A549 (cell line): ENCODE data around the gene DUSP1. TPM values are rescaled to one million over a fixed set of nuclear protein-coding genes. Genes with fewer than 3 reads are reported as not detected.

ENCODE experiments used
- ATAC-seq, 2 experiments: fragments of 200-7000 bp in 1 of 2; fragments of >200 bp in 1 of 2; cut with Nextera tagmentation in 1 of 2; cut with Tn5 transposase in 1 of 2; 3 replicates each; pipeline versions ENCODE4 v1.8.0 to v1.9.1; 2018 to 2020; ENCODE audit warnings: mild to moderate bottlenecking in 1 of 2, moderate library complexity in 1 of 2
- CTCF ChIA-PET: fragments of 300-600 bp; sonication (Branson Sonifier 250); formaldehyde crosslinking; extraction: SDS; loops from one replicate; lab custom pipeline; 2021; ENCODE audit warnings: antibody characterized with exemption, inconsistent platforms; lab: Yijun Ruan, JAX
- POLR2A ChIA-PET: fragments of 350-600 bp; formaldehyde crosslinking; extraction: SDS; loops from one replicate; lab custom pipeline; 2021; ENCODE audit warnings: antibody characterized with exemption, inconsistent platforms; lab: Yijun Ruan, JAX
- DNase-seq, 2 experiments: peaks; one replicate each; pipeline versions ENCODE4 v3.0.0 to v3.0.0-alpha.2; 2011 to 2016; ENCODE audit warnings: low read depth in 1 of 2, low spot score in 1 of 2
- FAIRE-seq: peaks from 2 replicates; lab custom pipeline; 2011; peaks lifted over from hg19 to GRCh38; lab: Jason Lieb, UNC
- H3K27ac ChIP-seq, 2 experiments: fragments of >200 bp; sonication (Bioruptor Twin); formaldehyde crosslinking; 3 replicates each; pipeline ENCODE4 v1.5.1; 2016 to 2017
- H3K4me1 ChIP-seq: fragments of >200 bp; sonication (Bioruptor Twin); formaldehyde crosslinking; 3 replicates; pipeline ENCODE4 v1.6.1; 2016
- H3K4me2 ChIP-seq: fragments of >200 bp; sonication (Bioruptor Twin); formaldehyde crosslinking; 3 replicates; pipeline ENCODE4 v1.6.1; 2016
- H3K4me3 ChIP-seq: fragments of >200 bp; sonication (Bioruptor Twin); formaldehyde crosslinking; 3 replicates; pipeline ENCODE4 v1.5.1; 2016
- H3K9me3 ChIP-seq: fragments of >200 bp; sonication (Bioruptor Twin); formaldehyde crosslinking; 3 replicates; pipeline ENCODE4 v1.6.1; 2016
- ATOH8 ChIP-seq: fragments of 250-450 bp; sonication (Bioruptor Pico); IDR thresholded peaks from 2 replicates; pipeline ENCODE4 v1.5.0; 2020; ENCODE audit warnings: low read depth, mild to moderate bottlenecking, moderate library complexity
- BHLHE40 ChIP-seq: IDR thresholded peaks from 2 replicates; pipeline ENCODE4 v1.6.1; 2012; ENCODE audit warnings: low read depth, low read length, inconsistent platforms
- CBX2 ChIP-seq: fragments of 200-600 bp; sonication (generic); IDR thresholded peaks from 2 replicates; pipeline ENCODE4 v1.6.1; 2016; ENCODE audit warnings: low read depth, mild to moderate bottlenecking, borderline replicate concordance
- CHD4 ChIP-seq: fragments of 200-600 bp; sonication (generic); IDR thresholded peaks from 2 replicates; pipeline ENCODE4 v1.6.1; 2016; ENCODE audit warnings: antibody characterized with exemption, mild to moderate bottlenecking, borderline replicate concordance
- CTCF ChIP-seq: fragments of >200 bp; sonication (Bioruptor Twin); formaldehyde crosslinking; IDR thresholded peaks from 3 replicates; pipeline ENCODE4 v1.5.1; 2016
- EHF ChIP-seq: fragments of 250-450 bp; sonication (Bioruptor Pico); IDR thresholded peaks from 2 replicates; pipeline ENCODE4 v1.5.0; 2020; ENCODE audit warnings: mild to moderate bottlenecking
- ELK1 ChIP-seq: fragments of 150-350 bp; IDR thresholded peaks from 2 replicates; pipeline ENCODE4 v1.6.1; 2014; ENCODE audit warnings: low read depth, mild to moderate bottlenecking, low read length
- ESRRA ChIP-seq: fragments of 150-350 bp; IDR thresholded peaks from 2 replicates; pipeline ENCODE4 v1.6.1; 2014; ENCODE audit warnings: mild to moderate bottlenecking, low read length, borderline replicate concordance
- FOXS1 ChIP-seq: fragments of 250-450 bp; sonication (Bioruptor Pico); IDR thresholded peaks from 2 replicates; pipeline ENCODE4 v1.5.0; 2020; ENCODE audit warnings: mild to moderate bottlenecking, moderate library complexity
- GATA3 ChIP-seq: IDR thresholded peaks from 2 replicates; pipeline ENCODE4 v1.6.1; 2012; ENCODE audit warnings: borderline replicate concordance
- HES2 ChIP-seq: fragments of >200 bp; sonication (Bioruptor Twin); formaldehyde crosslinking; IDR thresholded peaks from 2 replicates; pipeline ENCODE4 v1.6.1; 2016
- HEYL ChIP-seq: fragments of 250-450 bp; sonication (Bioruptor Pico); IDR thresholded peaks from 2 replicates; pipeline ENCODE4 v1.8.0; 2021; ENCODE audit warnings: mild to moderate bottlenecking, moderate library complexity
- HOXB13 ChIP-seq: fragments of 250-450 bp; sonication (Bioruptor Pico); IDR thresholded peaks from 2 replicates; pipeline ENCODE4 v1.5.0; 2020; ENCODE audit warnings: low read depth, mild to moderate bottlenecking, moderate library complexity
- HOXB5 ChIP-seq: fragments of 250-450 bp; sonication (Bioruptor Pico); IDR thresholded peaks from 2 replicates; pipeline ENCODE4 v1.5.0; 2020; ENCODE audit warnings: mild to moderate bottlenecking, moderate library complexity
- JUN ChIP-seq, 2 experiments: fragments of >200 bp; sonication (Bioruptor Twin); formaldehyde crosslinking; IDR thresholded peaks; 2 replicates in 1 of 2; 3 replicates in 1 of 2; pipeline ENCODE4 v1.6.1; 2016 to 2017
- MAFK ChIP-seq: fragments of 450-650 bp; IDR thresholded peaks from 2 replicates; pipeline ENCODE4 v1.6.1; 2014; ENCODE audit not compliant: partially characterized antibody
- MAZ ChIP-seq: fragments of 150-350 bp; IDR thresholded peaks from 2 replicates; pipeline ENCODE4 v1.6.1; 2014; ENCODE audit warnings: antibody characterized with exemption, low read depth, low read length, borderline replicate concordance
- NPAS2 ChIP-seq: fragments of 250-450 bp; sonication (Bioruptor Pico); IDR thresholded peaks from 2 replicates; pipeline ENCODE4 v1.8.0; 2022; ENCODE audit warnings: mild to moderate bottlenecking, moderate library complexity, borderline replicate concordance
- NR3C1 ChIP-seq: fragments of >200 bp; sonication (Bioruptor Twin); formaldehyde crosslinking; IDR thresholded peaks from 3 replicates; pipeline ENCODE4 v1.6.1; 2017
- RARB ChIP-seq: fragments of 250-450 bp; sonication (Bioruptor Pico); IDR thresholded peaks from 2 replicates; pipeline ENCODE4 v1.8.0; 2021; ENCODE audit warnings: mild to moderate bottlenecking, moderate library complexity
- REST ChIP-seq: fragments of 200-600 bp; sonication (generic); IDR thresholded peaks from 2 replicates; pipeline ENCODE4 v1.6.1; 2016; ENCODE audit warnings: antibody characterized with exemption, mild to moderate bottlenecking, moderate library complexity
- RNF2 ChIP-seq: fragments of 200-600 bp; sonication (generic); IDR thresholded peaks from 2 replicates; pipeline ENCODE4 v1.6.1; 2016; ENCODE audit warnings: low read depth, mild to moderate bottlenecking, antibody characterized with exemption, moderate library complexity, borderline replicate concordance
- SMC3 ChIP-seq: fragments of >200 bp; sonication (Bioruptor Twin); formaldehyde crosslinking; IDR thresholded peaks from 3 replicates; pipeline ENCODE4 v1.6.1; 2018; ENCODE audit warnings: inconsistent platforms
- SREBF2 ChIP-seq: fragments of 450-650 bp; IDR thresholded peaks from 2 replicates; pipeline ENCODE4 v1.6.1; 2014; ENCODE audit warnings: mild to moderate bottlenecking, moderate library complexity
- ZFP36 ChIP-seq: fragments of 450-650 bp; IDR thresholded peaks from 2 replicates; pipeline ENCODE4 v1.6.1; 2014; ENCODE audit warnings: borderline replicate concordance; ENCODE audit not compliant: partially characterized antibody
- ZNF302 ChIP-seq: fragments of 250-450 bp; sonication (Bioruptor Pico); IDR thresholded peaks from 2 replicates; pipeline ENCODE4 v1.9.0; 2021; ENCODE audit warnings: inconsistent platforms, mild to moderate bottlenecking, moderate library complexity
- ZSCAN20 ChIP-seq: fragments of 250-450 bp; sonication (Bioruptor Pico); IDR thresholded peaks from 2 replicates; pipeline ENCODE4 v1.8.0; 2022; ENCODE audit warnings: mild to moderate bottlenecking, moderate library complexity
- WGBS: methylation state at CpG from one replicate; pipeline ENCODE4 v1.1.6; 2017; ENCODE audit errors: missing lambda C conversion rate; 5-methylcytosine and 5-hydroxymethylcytosine counted together
- polyA plus RNA-seq, 4 experiments: library from polyadenylated mRNA; depleted of rRNA in 3 of 4; stranded (reverse); fragments of >200 nt; fragmentation: RNase III in 1 of 4; extraction: RNeasy Plus Mini Kit Qiagen cat#74134 plus additional on column Dnase treatment in 1 of 4; gene quantifications; 2 replicates in 3 of 4; 3 replicates in 1 of 4; pipeline ENCODE4 v1.2.3, GENCODE V29; 2011 to 2017

Gene DUSP1
- polyA plus RNA-seq, 2 of the 4 experiments (the other 2 are of a cell fraction): 207 to 594 TPM

- TF ChIP-seq HOXB13 (CRISPR knock-in tag): peak; percentile 59; the same call in 1 of the 2 replicates
- no peak for TF ChIP-seq BHLHE40
- peak; percentile 24; the same call in 1 of the 2 replicates for TF ChIP-seq EHF (CRISPR knock-in tag)
- no peak for TF ChIP-seq ZNF302 (CRISPR knock-in tag)
- TF ChIP-seq RNF2: no peak
- TF ChIP-seq MAFK: no peak
- TF ChIP-seq NR3C1: no peak
- peak; percentile 46; the same call in 1 of the 2 replicates for TF ChIP-seq ATOH8 (CRISPR knock-in tag)
- peak; percentile 80 for TF ChIP-seq HOXB5 (CRISPR knock-in tag)
- no peak for TF ChIP-seq CHD4
- no peak for TF ChIP-seq RARB (CRISPR knock-in tag)
- TF ChIP-seq GATA3: no peak
- no peak for TF ChIP-seq ESRRA
These were observed 2.8 kb upstream of the DUSP1 start (continued) for GRCh38 chr5:172773481-172774469.

GRCh38 chr5:172772112-172772906, 1.3 kb upstream of the DUSP1 start:
- Histone ChIP-seq H3K4me2 (peak overlapping the region; percentile 97), H3K27ac (peak overlapping the region; percentile 97 to 100), H3K4me3 (peak overlapping the region; percentile 41), H3K9me3 (no peaks in the 10 kb centered on the region), H3K4me1 (peaks cover 52% of the 10 kb centered on the region)
- ATAC-seq (peak; percentile 39 to 42), FAIRE-seq (no peak), DNase-seq (peak; percentile 80 to 97)
- CTCF ChIA-PET: interaction anchor here (0.7 to 8.7 kb wide), 36 partner anchors 8 to 208 kb away, joined by 3 to 131 read pairs (median 4); no protein-coding TSS in a partner anchor
- 1% methylated on average over 34 of the region's 50 CpGs for WGBS
- POLR2A ChIA-PET: interaction anchor here (0.5 to 5.0 kb wide), 24 partner anchors 12 to 243 kb away, joined by 3 to 87 read pairs (median 12); no protein-coding TSS in a partner anchor
- no peak for TF ChIP-seq NPAS2 (CRISPR knock-in tag)
- TF ChIP-seq BHLHE40: 0 out of 2 replicates have a peak, but pooled peaks have one; percentile 28
- peak; percentile 48; the same call in 1 of the 2 replicates for TF ChIP-seq HES2
- TF ChIP-seq ELK1: no peak
- no peak for TF ChIP-seq SREBF2
- TF ChIP-seq MAZ: no peak; the same call in 1 of the 2 replicates
- TF ChIP-seq JUN (IDR thresholded peaks at IDR 0.05): peak; percentile 88 to 98; a peak in 4 of 5 replicates
- TF ChIP-seq FOXS1: peak; percentile 94
- peak; percentile 54 for TF ChIP-seq ZSCAN20 (CRISPR knock-in tag)
- TF ChIP-seq HEYL: peak; percentile 33; the same call in 1 of the 2 replicates
- peak; percentile 65 for TF ChIP-seq HOXB13 (CRISPR knock-in tag)
- TF ChIP-seq ZFP36: peak; percentile 24
- no peak for TF ChIP-seq CBX2
- TF ChIP-seq REST: no peak
- peak; percentile 59; the same call in 2 of the 3 replicates for TF ChIP-seq SMC3
- TF ChIP-seq CTCF: peak; percentile 71
